Raji (cell line): ENCODE measurements around the gene NAV2.

ENCODE experiments used
- POLR2A ChIP-seq: IDR thresholded peaks from 2 replicates; pipeline ENCODE4 v1.6.1; 2011; ENCODE audit warnings: low read depth, low read length, control low read depth; ENCODE audit not compliant: insufficient read depth

Gene NAV2

DNA sequence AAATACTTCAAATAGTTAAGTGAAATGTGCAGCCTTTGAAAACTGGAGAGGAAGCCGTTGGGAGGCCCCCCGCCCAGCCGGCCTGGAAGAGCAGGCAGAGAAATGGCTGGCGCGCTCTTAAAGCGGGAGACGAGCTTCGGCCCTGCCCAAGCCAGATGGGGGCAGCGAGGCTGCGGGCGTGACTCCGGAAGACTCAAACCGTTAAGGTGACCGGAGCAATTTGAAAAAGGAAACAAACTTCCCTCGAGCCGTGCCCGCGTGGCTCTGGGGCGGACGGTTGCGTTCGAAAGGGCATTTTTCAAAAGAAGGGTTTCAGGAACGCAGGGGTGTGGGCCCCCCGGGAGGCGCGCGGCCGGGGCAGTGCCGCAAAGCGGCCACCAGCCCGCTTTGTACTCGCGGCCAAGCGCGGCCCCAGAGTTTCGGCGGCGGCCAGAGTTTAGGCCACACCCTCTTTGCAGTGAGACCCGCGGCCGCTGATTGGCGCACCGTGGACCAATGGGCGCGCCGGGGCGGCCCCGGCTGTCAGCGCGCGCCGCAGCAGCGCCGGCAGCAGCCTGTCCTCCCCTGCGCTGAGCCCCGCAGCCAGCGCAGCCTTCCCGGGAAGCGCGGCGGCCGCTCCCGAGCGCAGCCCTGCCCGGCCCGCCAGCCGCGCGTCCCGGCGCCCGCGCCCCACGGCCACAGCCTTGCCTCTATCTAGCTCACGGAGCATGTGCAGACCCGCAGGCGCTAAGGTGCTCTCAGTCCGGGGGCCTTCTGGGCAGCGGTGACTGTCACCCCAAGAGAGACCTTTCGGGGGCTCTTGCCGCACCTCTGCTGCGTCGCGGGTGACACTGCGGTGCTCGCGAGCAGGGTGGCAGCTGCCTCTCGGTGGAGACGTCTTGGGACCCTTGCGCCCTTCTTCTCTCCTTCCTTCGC is at the start of gene NAV2:
Gene NAV2 (plus strand): TSS at position 557 of the 915 bp plus-strand sequence. CDS start 859 bp downstream, outside the sequence.
- no peak for TF ChIP-seq POLR2A

DNA sequence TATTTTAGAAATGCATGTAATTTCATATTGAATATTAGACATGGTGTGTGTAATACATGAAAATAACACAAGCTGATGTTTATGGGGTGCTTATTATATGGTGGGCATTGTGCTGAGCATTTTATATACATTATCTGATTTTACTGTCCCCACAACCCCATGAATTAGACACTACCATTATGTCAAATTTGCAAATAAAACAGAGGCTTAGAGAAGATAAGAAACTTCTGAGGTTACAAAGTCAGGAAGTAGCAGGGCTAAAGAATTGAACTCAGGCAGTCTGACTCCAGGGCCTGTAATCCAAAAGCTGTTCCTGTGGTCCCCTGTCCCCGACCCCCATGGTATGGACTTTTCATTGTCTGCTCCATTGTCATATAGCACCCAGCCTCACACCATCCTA is 49.4 kb upstream of the NAV2 start:
- TF ChIP-seq POLR2A, result no peak

DNA sequence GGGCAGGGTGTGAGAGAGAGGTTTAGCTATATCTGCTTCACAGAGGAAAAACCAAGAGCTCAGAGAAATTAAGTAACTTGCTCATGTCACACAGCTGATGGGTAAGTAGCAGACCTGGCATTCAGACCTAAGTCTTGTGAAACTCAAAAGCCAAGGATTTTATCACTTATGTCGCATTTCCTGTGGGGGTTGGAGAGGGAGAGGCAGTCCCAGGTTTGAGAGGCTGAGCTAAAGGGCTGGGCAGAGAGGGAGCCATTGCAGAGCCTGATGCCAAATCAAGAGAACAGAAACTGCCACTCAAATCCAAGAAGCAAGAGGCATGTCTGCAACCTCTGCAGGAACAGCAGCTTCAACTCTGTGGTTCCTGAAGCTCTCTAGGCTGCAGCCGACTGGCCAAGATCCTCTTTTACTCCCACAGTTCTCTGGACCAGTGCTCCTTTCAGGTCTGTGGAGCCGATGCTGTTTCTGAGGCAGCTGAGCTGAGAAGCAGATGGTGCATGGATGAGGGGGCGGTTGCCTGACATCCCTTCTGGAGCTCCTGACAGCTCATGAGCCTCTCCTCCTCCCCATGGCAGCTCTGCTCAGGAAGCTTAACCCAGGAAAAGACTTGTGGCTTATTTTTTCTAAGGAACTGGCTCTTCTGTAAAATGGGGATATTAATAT is 47.6 kb upstream of the NAV2 start:
- no peak for TF ChIP-seq POLR2A

DNA sequence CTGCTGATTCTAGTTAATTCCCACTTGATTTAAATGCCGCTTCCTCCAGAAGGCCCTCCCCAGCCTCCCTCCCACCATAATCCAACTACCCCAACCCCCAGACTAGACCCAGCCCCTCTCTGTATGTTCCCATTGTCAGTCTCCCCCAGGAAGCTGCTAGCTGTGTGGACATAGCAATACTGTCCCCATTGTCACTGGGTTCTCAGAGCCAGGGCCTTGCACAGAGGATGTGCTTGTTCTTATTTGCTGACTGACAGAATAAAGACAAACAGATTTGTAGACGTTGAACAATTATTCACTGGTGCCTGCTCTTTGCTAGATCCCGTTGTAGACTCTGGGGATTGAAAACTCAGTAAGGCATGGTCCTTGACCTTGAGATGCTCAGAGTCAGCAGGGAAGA is 45.7 kb upstream of the NAV2 start:
- no peak for TF ChIP-seq POLR2A

GRCh38 chr11:19669511-19669910 is 43.1 kb upstream of the NAV2 start:
- TF ChIP-seq POLR2A, result no peak

DNA sequence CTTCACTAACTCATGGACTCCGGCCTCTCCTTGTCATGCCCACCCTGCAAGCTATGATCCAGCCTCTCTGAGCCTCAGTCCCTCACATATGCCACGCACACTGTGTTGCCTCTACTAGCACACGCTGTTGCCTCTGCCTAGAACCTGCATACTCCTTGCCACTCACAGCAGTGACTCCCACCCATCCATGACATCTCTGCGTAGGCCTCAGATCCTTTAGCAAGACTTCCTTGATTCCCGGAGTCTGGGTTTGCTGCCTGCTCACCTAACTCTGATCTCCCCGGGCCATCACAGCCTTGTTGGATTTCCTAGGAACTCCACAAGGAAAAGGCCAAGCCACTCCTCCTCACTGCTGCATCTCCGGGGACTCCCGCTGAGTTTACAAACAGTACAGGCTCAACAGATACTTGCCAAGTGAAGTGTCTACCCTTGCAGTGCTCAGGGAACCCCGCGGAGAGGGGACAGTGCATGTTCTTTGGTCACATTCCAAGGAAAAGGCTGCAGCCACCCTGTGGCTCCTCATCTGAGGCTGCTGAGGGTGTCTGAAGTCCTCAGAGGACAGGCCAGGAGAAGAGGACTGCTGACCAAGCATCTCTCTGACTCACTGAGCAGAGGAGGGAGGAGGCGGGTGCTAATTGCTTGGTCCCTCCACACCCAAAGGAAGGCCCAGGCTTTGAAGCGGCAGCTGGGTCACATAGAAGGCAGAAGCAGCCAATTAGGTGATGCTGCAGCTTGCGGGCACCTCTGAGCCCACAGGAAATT is 42.4 kb upstream of the NAV2 start:
- TF ChIP-seq POLR2A, result no peak

- TF ChIP-seq POLR2A, result no peak
These were observed 39.9 kb upstream of the NAV2 start for GRCh38 chr11:19672586-19673206.

DNA sequence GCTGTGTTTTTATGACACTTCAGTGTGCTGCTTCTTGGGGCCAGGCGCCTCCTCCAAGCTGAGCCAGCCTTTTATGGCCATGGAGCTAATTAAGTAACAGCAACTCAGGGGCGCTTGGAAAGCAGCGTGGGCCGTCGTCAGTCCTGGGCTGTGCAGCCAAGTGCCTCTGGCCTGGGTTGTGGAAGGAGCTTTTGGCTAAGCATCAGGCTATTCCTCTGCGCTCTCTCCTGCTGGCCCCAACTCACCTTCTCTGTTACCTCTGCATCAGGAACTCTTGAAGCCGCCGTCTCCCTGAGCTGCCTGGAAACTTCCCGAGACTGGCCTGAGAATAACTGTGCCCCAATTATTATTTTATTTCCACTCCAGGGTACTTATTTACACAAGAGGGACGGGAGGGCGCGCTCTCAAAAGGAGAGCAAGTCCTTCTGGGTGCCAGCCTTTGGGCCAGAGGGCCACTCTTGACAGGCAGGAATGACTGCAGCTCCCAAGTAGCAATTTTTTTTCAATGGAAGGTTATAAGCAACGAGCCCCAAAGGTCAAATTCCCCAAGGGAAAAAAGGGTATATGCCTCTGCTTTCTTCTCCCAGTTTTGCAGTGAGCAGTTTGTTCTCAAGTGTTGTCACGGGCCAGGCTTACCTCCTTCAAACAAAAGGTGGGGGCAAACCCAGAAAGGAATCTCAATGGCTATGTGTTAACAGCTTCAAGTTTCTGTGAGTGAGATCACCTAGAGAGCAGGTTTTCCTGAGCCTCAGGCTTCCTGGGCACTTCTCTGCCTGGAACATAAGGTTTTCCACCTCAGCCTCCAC is 38.5 kb upstream of the NAV2 start:
- TF ChIP-seq POLR2A, result no peak

DNA sequence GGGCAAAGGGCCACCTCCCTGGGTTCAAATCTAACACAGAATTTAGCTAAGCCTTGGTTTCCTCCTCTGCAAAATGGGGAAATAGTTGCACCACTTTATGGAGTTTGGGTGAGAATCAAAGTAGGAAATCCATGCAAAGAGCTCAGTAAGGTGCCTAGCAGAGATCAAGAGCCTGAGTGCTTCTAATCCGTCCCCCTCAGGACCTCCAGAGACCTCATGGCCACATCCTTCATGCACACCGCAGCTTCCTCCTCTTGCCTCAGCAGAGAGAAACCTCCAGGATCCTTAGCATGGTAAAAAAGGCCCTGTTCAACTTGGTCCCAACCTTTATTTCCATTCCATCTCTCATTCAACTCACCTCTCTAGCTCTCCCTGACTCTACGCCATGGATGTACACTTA is 37.8 kb upstream of the NAV2 start:
- no peak for TF ChIP-seq POLR2A

DNA sequence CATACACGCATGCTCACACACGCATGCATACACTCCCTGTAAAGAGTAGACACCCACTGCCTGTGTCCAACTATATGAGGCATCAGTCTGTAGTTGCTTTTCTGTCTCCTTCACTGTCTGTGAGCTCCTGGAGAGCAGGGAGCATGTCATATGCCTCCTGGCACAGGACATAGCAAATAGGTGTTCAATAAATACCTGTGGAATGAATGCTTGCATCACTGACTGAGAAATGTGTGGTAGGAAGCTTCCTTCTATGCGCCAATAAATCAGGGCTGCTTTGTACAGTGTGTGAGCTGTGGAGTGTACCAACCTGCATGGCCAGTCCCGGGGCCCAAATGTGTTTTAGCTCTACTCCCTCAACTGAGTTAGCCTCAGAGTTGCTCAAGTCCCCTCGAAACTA is 37.2 kb upstream of the NAV2 start:
- no peak for TF ChIP-seq POLR2A

DNA sequence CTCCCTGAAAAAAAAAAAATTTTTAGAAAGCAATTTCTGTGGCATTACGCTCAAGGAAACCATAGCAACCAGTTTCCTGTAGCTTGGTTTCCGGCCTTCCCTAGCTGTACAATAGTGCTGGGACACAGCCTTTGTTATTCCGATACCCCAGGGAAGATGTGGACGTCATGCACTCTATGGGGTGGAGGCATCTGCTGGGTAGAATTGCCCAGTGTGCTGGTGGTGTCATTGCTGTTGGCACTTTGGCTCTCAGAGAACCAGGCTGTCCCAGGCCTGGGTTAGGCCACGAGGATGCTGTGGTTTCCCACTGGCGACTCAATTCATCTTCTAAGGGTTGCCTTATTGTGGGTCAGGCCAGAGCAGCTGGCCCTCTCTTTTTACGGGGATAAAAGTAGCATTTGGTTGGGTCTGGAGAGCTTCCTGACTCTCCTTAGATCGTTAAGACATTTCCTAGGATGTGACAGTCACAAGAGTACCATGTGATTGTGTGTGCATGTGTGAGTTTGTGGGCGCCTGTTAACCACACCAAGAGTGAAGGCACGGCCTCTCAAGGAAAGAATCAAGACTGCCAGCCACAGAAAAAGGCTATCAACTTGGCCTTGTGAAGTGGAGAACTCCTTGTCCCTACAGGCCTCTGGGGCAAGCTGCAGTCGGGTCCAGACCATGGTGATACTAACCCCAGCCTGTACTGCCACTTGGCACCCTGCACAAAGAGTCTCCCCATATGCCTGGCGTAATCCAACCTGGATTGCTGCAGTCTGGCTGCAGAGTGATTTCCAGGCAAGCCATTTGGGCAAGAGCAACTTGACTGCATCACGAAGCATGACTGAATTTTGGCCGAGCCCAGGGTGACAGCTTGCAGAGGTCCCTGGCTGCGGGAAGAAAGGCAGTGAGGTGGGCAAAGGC is 35.9 kb upstream of the NAV2 start:
- TF ChIP-seq POLR2A, result no peak

- TF ChIP-seq POLR2A, result no peak
These were observed 35.1 kb upstream of the NAV2 start for GRCh38 chr11:19677381-19678080.

GRCh38 chr11:19679952-19680828 is 32.4 kb upstream of the NAV2 start:
- TF ChIP-seq POLR2A, result no peak
